Small intestine (tissue), 7 donors: ENCODE data around the gene HS6ST3. TPM values are rescaled to one million over a fixed set of nuclear protein-coding genes. Genes with fewer than 3 reads are reported as not detected.
A peak's percentile ranks its signal among the peaks of the same experiment; 100 is the strongest.

Source experiments
- DNase-seq, 2 donors: peaks; one replicate each; pipeline versions ENCODE4 v3.0.0 to v3.0.0-alpha.2; 2013
- FAIRE-seq: peaks from 2 replicates; lab custom pipeline; 2012; peaks lifted over from hg19 to GRCh38; lab: Jason Lieb, UNC
- H3K27ac ChIP-seq, 3 donors: one replicate each; pipeline ENCODE4 v1.5.1; 2013; ENCODE audit warnings: low read length in 2 of 3, mild to moderate bottlenecking in 2 of 3, control low read depth in 1 of 3, inconsistent platforms in 1 of 3, low read depth in 1 of 3, moderate library complexity in 1 of 3
- H3K27me3 ChIP-seq, 3 donors: one replicate each; pipeline ENCODE4 v1.6.1; 2013; ENCODE audit warnings: low read length in 3 of 3, inconsistent platforms in 1 of 3; ENCODE audit not compliant: control insufficient read depth in 3 of 3, insufficient read depth in 3 of 3
- H3K36me3 ChIP-seq, 3 donors: one replicate each; pipeline ENCODE4 v1.6.1; 2013; ENCODE audit warnings: low read length in 3 of 3, inconsistent platforms in 1 of 3, low read depth in 1 of 3, mild to moderate bottlenecking in 1 of 3, moderate library complexity in 1 of 3; ENCODE audit not compliant: control insufficient read depth in 3 of 3, insufficient read depth in 2 of 3
- H3K4me1 ChIP-seq, 3 donors: one replicate each; pipeline ENCODE4 v1.6.1; 2013; ENCODE audit warnings: low read length in 2 of 3, inconsistent platforms in 1 of 3, low read depth in 1 of 3, mild to moderate bottlenecking in 1 of 3, moderate library complexity in 1 of 3; ENCODE audit not compliant: control insufficient read depth in 3 of 3, insufficient read depth in 2 of 3
- H3K4me3 ChIP-seq, 3 donors: one replicate each; pipeline ENCODE4 v1.5.1; 2013; ENCODE audit warnings: low read length in 3 of 3, control low read depth in 1 of 3, inconsistent platforms in 1 of 3, low read depth in 1 of 3, mild to moderate bottlenecking in 1 of 3, moderate library complexity in 1 of 3
- H3K9me3 ChIP-seq, 2 donors: one replicate each; pipeline ENCODE4 v1.6.1; 2013; ENCODE audit warnings: low read depth in 1 of 2, low read length in 1 of 2; ENCODE audit not compliant: control insufficient read depth in 2 of 2, insufficient read depth in 1 of 2
- WGBS, 3 donors: extraction: QIAGEN DNeasy Blood & Tissue Kit; methylation state at CpG; one replicate each; pipeline ENCODE4 v1.1.7; 2013; 5-methylcytosine and 5-hydroxymethylcytosine counted together
- polyA plus RNA-seq, 4 donors: library from polyadenylated mRNA; stranded (reverse) in 3 of 4; unstranded in 1 of 4; fragments of 200-250 nt in 3 of 4; fragments of 120-200 nt in 1 of 4; gene quantifications; one replicate each; pipeline versions ENCODE4 v1.2.1 to v1.2.3, GENCODE V29; 2013
- donor health status: healthy with polysubstance abuse.
- donor health status: control.
- donor health status: control.
- donor health status: Bipolar disorder and iron deficiency.
- donor health status: healthy.

Gene HS6ST3
- polyA plus RNA-seq, 4 donors, result under 0.01 to 0.86 (median 0.54) TPM; not detected in 1

- no peaks in the 10 kb centered on the region for H3K9me3 ChIP-seq
- WGBS, 3 donors, result 55 to 63% (median 60%) methylated on average over 4 of the region's 4 CpGs
- H3K36me3 ChIP-seq, result no peaks in the 10 kb centered on the region
- FAIRE-seq (no peak), DNase-seq (no peak)
- no peak overlapping the region for H3K4me3 ChIP-seq
- no peaks in the 10 kb centered on the region for H3K4me1 ChIP-seq
- no peak overlapping the region for H3K27ac ChIP-seq
- H3K27me3 ChIP-seq, result peaks cover 0 to 3% (median 0%) of the 10 kb centered on the region in 3 donors
Observed at GRCh38 chr13:96218475-96218874, 128.6 kb downstream of the HS6ST3 start.

GRCh38 chr13:96221471-96221870 lies 131.6 kb downstream of the HS6ST3 start:
- no peak for DNase-seq
- Histone ChIP-seq H3K36me3 (no peaks in the 10 kb centered on the region), H3K4me1 (no peaks in the 10 kb centered on the region), H3K27me3 (peaks cover 0 to 3% (median 0%) of the 10 kb centered on the region in 3 donors), H3K27ac (no peak overlapping the region), H3K9me3 (no peaks in the 10 kb centered on the region), H3K4me3 (no peak overlapping the region)
- FAIRE-seq, result no peak

- Histone ChIP-seq H3K27ac (no peak overlapping the region), H3K9me3 (no peaks in the 10 kb centered on the region), H3K36me3 (no peaks in the 10 kb centered on the region), H3K27me3 (peaks cover 0 to 3% (median 0%) of the 10 kb centered on the region in 3 donors), H3K4me1 (no peaks in the 10 kb centered on the region), H3K4me3 (no peak overlapping the region)
- 79 to 88% (median 83%) methylated on average over 5 of the region's 5 CpGs for WGBS, 3 donors
- DNase-seq (no peak), FAIRE-seq (no peak)
Observed at GRCh38 chr13:96223231-96223630, 133.3 kb downstream of the HS6ST3 start.

DNA sequence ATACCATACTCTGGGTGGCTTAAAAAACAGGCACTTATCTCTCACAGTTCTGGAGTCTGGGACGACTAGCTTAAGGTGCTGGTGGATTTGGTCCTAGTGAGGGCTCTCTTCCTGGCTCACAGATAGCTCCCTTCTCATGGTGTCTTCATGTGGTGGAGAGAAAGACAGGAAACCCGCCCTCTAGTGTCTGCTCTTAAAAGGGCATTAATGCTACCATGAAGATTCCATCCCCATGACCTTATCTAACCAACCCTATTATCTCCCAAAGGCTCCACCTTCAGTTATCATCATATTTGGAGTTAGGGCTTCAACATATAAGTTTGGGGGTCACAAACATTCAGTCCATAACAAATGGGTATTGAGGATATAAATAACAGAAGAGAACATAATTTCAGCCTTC lies 139.4 kb downstream of the HS6ST3 start:
- Histone ChIP-seq H3K9me3 (no peaks in the 10 kb centered on the region), H3K4me3 (no peak overlapping the region), H3K4me1 (no peaks in the 10 kb centered on the region), H3K27ac (no peak overlapping the region), H3K27me3 (no peaks in the 10 kb centered on the region), H3K36me3 (no peaks in the 10 kb centered on the region)
- FAIRE-seq (no peak), DNase-seq (peak; percentile 11 to 33)
- 6 to 21% (median 12%) methylated on average over 2 of the region's 2 CpGs for WGBS, 3 donors

DNA sequence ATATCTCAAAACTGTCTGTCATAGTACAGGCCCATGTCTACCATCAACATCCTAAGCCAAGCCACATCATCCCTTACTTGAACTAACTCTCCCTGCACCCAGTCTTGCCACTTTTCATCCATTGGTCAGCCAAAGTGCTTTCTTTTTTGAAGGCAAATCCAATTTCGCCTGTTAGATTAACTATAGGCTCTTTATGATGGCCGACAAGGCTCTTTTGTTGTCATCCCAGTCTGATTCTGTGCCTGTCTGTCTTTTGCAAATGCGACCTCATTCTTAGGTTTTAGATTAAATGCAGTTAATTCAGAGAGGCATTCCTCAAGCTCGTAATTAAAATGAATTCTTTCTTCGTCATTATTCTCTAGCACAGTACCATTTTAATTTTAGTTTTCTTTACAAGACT lies 148.3 kb downstream of the HS6ST3 start:
- Histone ChIP-seq H3K4me1 (no peaks in the 10 kb centered on the region), H3K27ac (no peak overlapping the region), H3K4me3 (no peak overlapping the region), H3K9me3 (peaks cover 0 to 2% of the 10 kb centered on the region in 2 donors), H3K36me3 (no peaks in the 10 kb centered on the region), H3K27me3 (no peaks in the 10 kb centered on the region)
- DNase-seq (no peak), FAIRE-seq (no peak)
- WGBS, 3 donors, result 84 to 88% (median 88%) methylated on average over 5 of the region's 5 CpGs

GRCh38 chr13:96238861-96239260 lies 149.0 kb downstream of the HS6ST3 start:
- 39 to 59% (median 42%) methylated on average over 5 of the region's 5 CpGs for WGBS, 3 donors

GRCh38 chr13:96243376-96243775 lies 153.5 kb downstream of the HS6ST3 start:
- FAIRE-seq (no peak), DNase-seq (no peak)
- no peaks in the 10 kb centered on the region for H3K4me1 ChIP-seq
- no peak overlapping the region for H3K27ac ChIP-seq
- H3K27me3 ChIP-seq, result no peaks in the 10 kb centered on the region
- H3K9me3 ChIP-seq, result no peaks in the 10 kb centered on the region
- H3K4me3 ChIP-seq, result no peak overlapping the region
- no peaks in the 10 kb centered on the region for H3K36me3 ChIP-seq
- 16 to 42% (median 19%) methylated on average over 1 of the region's 1 CpG for WGBS, 3 donors

More at GRCh38 chr13:96238861-96239260, 149.0 kb downstream of the HS6ST3 start:
- Histone ChIP-seq H3K9me3 (peaks cover 0 to 2% of the 10 kb centered on the region in 2 donors), H3K4me3 (no peak overlapping the region), H3K27ac (no peak overlapping the region), H3K36me3 (no peaks in the 10 kb centered on the region), H3K4me1 (no peaks in the 10 kb centered on the region), H3K27me3 (no peaks in the 10 kb centered on the region)
- DNase-seq, result no peak
- no peak for FAIRE-seq

DNA sequence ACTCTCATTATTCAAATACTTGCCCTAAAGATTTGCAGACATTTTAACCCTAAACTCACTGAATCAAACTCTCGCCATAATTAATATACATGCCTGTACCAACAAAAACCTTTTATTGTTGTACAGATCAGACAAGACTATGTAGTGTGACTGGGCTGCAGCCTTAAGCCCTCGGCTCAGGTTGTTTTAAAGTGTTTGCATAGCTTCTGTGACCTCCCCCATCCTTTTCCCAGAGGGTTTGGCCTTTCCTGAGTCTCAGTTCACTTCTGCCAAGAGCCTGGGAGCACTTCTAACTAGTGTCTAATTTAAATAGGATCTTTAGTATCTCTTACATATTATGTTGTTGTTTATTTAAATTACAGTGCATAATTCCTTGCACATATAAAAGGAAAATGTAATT lies 158.2 kb downstream of the HS6ST3 start:
- H3K27ac ChIP-seq, result no peak overlapping the region
- FAIRE-seq (no peak), DNase-seq (no peak)
- H3K9me3 ChIP-seq, result peaks cover 0 to 6% of the 10 kb centered on the region in 2 donors
- WGBS, 3 donors, result 58 to 77% (median 77%) methylated on average over 2 of the region's 2 CpGs
- no peaks in the 10 kb centered on the region for H3K27me3 ChIP-seq
- no peak overlapping the region for H3K4me3 ChIP-seq
- no peaks in the 10 kb centered on the region for H3K36me3 ChIP-seq
- no peaks in the 10 kb centered on the region for H3K4me1 ChIP-seq

DNA sequence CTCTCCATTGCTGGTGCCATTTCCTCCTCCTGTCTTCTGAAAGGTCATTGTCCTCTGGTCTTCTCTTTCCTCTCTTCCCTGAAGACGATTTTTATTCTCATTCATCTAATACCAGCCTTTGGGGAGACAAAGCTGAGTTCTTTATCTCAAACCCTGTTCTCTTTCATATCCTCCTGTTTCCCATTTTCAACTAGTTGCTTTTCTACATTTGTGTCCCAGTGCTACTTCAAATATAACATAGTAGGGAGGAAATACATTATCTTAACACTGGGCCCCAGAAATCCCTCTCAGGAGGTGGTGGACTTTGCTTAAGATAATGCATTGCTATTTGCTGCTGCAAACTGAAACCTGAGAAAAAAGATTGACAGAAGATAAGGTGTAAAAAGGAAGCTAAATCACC lies 159.1 kb downstream of the HS6ST3 start:
- FAIRE-seq (no peak), DNase-seq (peak in 1 of 2 donors; percentile 52)
- no peak overlapping the region for H3K27ac ChIP-seq
- peaks cover 0 to 6% of the 10 kb centered on the region in 2 donors for H3K9me3 ChIP-seq
- no peaks in the 10 kb centered on the region for H3K27me3 ChIP-seq
- no peaks in the 10 kb centered on the region for H3K36me3 ChIP-seq
- H3K4me1 ChIP-seq, result no peaks in the 10 kb centered on the region
- H3K4me3 ChIP-seq, result no peak overlapping the region
- 38 to 51% (median 44%) methylated on average over 1 of the region's 1 CpG for WGBS, 3 donors
